HepG2 (cell line): Measurements from ENCODE around the gene CPEB4. TPM values are rescaled to one million over a fixed set of nuclear protein-coding genes. Genes with fewer than 3 reads are reported as not detected.

Experiments used
- CBX5 ChIP-seq: sonication (generic); formaldehyde crosslinking; IDR thresholded peaks from 2 replicates; pipeline ENCODE4 v1.4.0; 2020; ENCODE audit warnings: missing genetic modification reagents, borderline replicate concordance
- polyA plus RNA-seq, 8 experiments: library from polyadenylated mRNA; depleted of rRNA in 3 of 8; stranded (reverse) in 7 of 8; unstranded in 1 of 8; fragments of >200 nt; fragmentation: Illumina TruSeq in 4 of 8; extraction: Trizol in 4 of 8; gene quantifications; 2 replicates each; pipeline versions ENCODE4 v1.2.1 to v1.2.3, GENCODE V29; 2011 to 2016; ENCODE audit warnings: low read depth in 4 of 8, missing spikeins in 1 of 8, mixed read lengths in 1 of 8; ENCODE audit not compliant: insufficient read depth in 1 of 8
- total RNA-seq, 5 experiments: library from RNA; depleted of rRNA; stranded (reverse); fragments of >200 nt; fragmentation: Illumina TruSeq; extraction: Trizol; gene quantifications; 2 replicates each; pipeline ENCODE4 v1.2.3, GENCODE V29; 2016; ENCODE audit warnings: low read depth in 1 of 5
- TF ChIP-seq, protein P1 (sequence below): sonication (generic); formaldehyde crosslinking; conservative IDR thresholded peaks from 2 replicates; pipeline ENCODE4 v1.4.0; 2020; ENCODE audit warnings: missing genetic modification reagents
- TF ChIP-seq, protein P2 (sequence below): sonication (generic); formaldehyde crosslinking; IDR thresholded peaks from 2 replicates; pipeline ENCODE4 v1.4.0; 2020; ENCODE audit warnings: missing genetic modification reagents
- TF ChIP-seq, protein P3 (sequence below), 2 experiments: sonication (generic) in 1 of 2; formaldehyde crosslinking in 1 of 2; IDR thresholded peaks; 2 replicates each; pipeline versions ENCODE4 v1.4.0 to v1.6.1; 2018 to 2020; ENCODE audit warnings: missing genetic modification reagents in 2 of 2, borderline replicate concordance in 1 of 2, low read depth in 1 of 2, mild to moderate bottlenecking in 1 of 2, missing biosample characterization in 1 of 2
- TF ChIP-seq, protein P4 (sequence below): sonication (generic); formaldehyde crosslinking; IDR thresholded peaks from 2 replicates; pipeline ENCODE4 v1.4.0; 2020; ENCODE audit warnings: mild to moderate bottlenecking, missing genetic modification reagents
- TF ChIP-seq, protein P5 (sequence below): sonication (generic); formaldehyde crosslinking; IDR thresholded peaks from 2 replicates; pipeline ENCODE4 v1.4.0; 2020; ENCODE audit warnings: mild to moderate bottlenecking, missing genetic modification reagents
- TF ChIP-seq, protein P6 (sequence below): sonication (generic); formaldehyde crosslinking; IDR thresholded peaks from 2 replicates; pipeline ENCODE4 v1.4.0; 2020; ENCODE audit warnings: missing genetic modification reagents, borderline replicate concordance
- TF ChIP-seq, protein P7 (sequence below), 2 experiments: sonication (generic) in 1 of 2; formaldehyde crosslinking in 1 of 2; IDR thresholded peaks; 2 replicates each; pipeline versions ENCODE4 v1.5.1 to v1.6.1; 2011 to 2020; ENCODE audit warnings: borderline replicate concordance in 1 of 2, low read depth in 1 of 2, low read length in 1 of 2, mild to moderate bottlenecking in 1 of 2, missing genetic modification reagents in 1 of 2, moderate library complexity in 1 of 2

CPEB4 gene
- total and polyA plus RNA-seq, 2 of the 13 experiments (the other 11 are each of a cell fraction or from before 2014, with no cell fraction given) = 7.7 to 26.7 TPM

DNA sequence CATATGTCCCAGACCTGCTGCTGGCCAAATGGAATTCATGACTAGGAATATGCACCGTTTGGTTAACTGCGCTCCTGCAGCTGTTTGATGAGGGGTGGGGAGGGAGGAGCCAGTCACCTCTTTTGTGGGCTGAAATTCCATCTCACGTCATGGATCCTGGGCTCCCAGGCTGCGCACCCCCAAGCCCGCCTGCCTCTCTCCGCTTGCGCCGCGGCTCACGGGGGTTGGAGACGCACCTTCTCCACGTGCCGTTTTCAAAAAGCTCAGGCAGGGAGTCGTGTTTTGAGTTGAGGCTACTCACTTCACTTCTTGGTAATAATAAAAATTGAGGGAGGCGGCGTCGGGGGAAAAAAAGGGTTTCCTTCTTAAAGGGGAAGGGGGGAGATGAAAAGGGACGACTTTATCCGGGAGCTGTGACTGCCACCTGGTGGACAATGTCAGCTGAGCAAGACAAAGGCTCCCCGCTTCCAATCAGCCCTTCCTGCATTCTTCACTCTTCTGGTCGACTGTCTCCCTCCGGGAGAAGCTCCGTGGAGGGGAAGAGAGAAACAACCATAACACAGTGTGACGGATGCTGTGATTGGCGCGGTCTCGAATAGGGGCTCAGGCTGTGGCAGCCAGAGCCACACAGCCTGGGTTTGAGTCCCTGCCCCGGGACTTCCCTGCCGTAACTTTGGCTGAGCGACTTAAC is 84.9 kb downstream of the CPEB4 start (continued):
- TF ChIP-seq, protein P1, sequence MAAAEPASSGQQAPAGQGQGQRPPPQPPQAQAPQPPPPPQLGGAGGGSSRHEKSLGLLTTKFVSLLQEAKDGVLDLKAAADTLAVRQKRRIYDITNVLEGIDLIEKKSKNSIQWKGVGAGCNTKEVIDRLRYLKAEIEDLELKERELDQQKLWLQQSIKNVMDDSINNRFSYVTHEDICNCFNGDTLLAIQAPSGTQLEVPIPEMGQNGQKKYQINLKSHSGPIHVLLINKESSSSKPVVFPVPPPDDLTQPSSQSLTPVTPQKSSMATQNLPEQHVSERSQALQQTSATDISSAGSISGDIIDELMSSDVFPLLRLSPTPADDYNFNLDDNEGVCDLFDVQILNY = no peak
- TF ChIP-seq, protein P2, sequence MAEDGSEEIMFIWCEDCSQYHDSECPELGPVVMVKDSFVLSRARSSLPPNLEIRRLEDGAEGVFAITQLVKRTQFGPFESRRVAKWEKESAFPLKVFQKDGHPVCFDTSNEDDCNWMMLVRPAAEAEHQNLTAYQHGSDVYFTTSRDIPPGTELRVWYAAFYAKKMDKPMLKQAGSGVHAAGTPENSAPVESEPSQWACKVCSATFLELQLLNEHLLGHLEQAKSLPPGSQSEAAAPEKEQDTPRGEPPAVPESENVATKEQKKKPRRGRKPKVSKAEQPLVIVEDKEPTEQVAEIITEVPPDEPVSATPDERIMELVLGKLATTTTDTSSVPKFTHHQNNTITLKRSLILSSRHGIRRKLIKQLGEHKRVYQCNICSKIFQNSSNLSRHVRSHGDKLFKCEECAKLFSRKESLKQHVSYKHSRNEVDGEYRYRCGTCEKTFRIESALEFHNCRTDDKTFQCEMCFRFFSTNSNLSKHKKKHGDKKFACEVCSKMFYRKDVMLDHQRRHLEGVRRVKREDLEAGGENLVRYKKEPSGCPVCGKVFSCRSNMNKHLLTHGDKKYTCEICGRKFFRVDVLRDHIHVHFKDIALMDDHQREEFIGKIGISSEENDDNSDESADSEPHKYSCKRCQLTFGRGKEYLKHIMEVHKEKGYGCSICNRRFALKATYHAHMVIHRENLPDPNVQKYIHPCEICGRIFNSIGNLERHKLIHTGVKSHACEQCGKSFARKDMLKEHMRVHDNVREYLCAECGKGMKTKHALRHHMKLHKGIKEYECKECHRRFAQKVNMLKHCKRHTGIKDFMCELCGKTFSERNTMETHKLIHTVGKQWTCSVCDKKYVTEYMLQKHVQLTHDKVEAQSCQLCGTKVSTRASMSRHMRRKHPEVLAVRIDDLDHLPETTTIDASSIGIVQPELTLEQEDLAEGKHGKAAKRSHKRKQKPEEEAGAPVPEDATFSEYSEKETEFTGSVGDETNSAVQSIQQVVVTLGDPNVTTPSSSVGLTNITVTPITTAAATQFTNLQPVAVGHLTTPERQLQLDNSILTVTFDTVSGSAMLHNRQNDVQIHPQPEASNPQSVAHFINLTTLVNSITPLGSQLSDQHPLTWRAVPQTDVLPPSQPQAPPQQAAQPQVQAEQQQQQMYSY = no peak
- TF ChIP-seq, protein P3, sequence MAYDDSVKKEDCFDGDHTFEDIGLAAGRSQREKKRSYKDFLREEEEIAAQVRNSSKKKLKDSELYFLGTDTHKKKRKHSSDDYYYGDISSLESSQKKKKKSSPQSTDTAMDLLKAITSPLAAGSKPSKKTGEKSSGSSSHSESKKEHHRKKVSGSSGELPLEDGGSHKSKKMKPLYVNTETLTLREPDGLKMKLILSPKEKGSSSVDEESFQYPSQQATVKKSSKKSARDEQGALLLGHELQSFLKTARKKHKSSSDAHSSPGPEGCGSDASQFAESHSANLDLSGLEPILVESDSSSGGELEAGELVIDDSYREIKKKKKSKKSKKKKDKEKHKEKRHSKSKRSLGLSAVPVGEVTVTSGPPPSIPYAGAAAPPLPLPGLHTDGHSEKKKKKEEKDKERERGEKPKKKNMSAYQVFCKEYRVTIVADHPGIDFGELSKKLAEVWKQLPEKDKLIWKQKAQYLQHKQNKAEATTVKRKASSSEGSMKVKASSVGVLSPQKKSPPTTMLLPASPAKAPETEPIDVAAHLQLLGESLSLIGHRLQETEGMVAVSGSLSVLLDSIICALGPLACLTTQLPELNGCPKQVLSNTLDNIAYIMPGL (CRISPR knock-in tag; IDR thresholded peaks at IDR 0.05; ENCODE audit: borderline replicate concordance in 1 of 2, low read depth in 1 of 2) = peak; percentile 62 to 80
- TF ChIP-seq, protein P4, sequence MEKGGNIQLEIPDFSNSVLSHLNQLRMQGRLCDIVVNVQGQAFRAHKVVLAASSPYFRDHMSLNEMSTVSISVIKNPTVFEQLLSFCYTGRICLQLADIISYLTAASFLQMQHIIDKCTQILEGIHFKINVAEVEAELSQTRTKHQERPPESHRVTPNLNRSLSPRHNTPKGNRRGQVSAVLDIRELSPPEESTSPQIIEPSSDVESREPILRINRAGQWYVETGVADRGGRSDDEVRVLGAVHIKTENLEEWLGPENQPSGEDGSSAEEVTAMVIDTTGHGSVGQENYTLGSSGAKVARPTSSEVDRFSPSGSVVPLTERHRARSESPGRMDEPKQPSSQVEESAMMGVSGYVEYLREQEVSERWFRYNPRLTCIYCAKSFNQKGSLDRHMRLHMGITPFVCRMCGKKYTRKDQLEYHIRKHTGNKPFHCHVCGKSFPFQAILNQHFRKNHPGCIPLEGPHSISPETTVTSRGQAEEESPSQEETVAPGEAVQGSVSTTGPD (CRISPR knock-in tag) = no peak
- TF ChIP-seq, protein P5, sequence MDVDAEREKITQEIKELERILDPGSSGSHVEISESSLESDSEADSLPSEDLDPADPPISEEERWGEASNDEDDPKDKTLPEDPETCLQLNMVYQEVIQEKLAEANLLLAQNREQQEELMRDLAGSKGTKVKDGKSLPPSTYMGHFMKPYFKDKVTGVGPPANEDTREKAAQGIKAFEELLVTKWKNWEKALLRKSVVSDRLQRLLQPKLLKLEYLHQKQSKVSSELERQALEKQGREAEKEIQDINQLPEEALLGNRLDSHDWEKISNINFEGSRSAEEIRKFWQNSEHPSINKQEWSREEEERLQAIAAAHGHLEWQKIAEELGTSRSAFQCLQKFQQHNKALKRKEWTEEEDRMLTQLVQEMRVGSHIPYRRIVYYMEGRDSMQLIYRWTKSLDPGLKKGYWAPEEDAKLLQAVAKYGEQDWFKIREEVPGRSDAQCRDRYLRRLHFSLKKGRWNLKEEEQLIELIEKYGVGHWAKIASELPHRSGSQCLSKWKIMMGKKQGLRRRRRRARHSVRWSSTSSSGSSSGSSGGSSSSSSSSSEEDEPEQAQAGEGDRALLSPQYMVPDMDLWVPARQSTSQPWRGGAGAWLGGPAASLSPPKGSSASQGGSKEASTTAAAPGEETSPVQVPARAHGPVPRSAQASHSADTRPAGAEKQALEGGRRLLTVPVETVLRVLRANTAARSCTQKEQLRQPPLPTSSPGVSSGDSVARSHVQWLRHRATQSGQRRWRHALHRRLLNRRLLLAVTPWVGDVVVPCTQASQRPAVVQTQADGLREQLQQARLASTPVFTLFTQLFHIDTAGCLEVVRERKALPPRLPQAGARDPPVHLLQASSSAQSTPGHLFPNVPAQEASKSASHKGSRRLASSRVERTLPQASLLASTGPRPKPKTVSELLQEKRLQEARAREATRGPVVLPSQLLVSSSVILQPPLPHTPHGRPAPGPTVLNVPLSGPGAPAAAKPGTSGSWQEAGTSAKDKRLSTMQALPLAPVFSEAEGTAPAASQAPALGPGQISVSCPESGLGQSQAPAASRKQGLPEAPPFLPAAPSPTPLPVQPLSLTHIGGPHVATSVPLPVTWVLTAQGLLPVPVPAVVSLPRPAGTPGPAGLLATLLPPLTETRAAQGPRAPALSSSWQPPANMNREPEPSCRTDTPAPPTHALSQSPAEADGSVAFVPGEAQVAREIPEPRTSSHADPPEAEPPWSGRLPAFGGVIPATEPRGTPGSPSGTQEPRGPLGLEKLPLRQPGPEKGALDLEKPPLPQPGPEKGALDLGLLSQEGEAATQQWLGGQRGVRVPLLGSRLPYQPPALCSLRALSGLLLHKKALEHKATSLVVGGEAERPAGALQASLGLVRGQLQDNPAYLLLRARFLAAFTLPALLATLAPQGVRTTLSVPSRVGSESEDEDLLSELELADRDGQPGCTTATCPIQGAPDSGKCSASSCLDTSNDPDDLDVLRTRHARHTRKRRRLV (CRISPR knock-in tag) = no peak
- TF ChIP-seq, protein P6, sequence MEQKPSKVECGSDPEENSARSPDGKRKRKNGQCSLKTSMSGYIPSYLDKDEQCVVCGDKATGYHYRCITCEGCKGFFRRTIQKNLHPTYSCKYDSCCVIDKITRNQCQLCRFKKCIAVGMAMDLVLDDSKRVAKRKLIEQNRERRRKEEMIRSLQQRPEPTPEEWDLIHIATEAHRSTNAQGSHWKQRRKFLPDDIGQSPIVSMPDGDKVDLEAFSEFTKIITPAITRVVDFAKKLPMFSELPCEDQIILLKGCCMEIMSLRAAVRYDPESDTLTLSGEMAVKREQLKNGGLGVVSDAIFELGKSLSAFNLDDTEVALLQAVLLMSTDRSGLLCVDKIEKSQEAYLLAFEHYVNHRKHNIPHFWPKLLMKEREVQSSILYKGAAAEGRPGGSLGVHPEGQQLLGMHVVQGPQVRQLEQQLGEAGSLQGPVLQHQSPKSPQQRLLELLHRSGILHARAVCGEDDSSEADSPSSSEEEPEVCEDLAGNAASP (CRISPR knock-in tag) = peak; percentile 44
- TF ChIP-seq, protein P7, sequence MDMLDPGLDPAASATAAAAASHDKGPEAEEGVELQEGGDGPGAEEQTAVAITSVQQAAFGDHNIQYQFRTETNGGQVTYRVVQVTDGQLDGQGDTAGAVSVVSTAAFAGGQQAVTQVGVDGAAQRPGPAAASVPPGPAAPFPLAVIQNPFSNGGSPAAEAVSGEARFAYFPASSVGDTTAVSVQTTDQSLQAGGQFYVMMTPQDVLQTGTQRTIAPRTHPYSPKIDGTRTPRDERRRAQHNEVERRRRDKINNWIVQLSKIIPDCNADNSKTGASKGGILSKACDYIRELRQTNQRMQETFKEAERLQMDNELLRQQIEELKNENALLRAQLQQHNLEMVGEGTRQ (IDR thresholded peaks at IDR 0.05; ENCODE audit: low read depth, low read length) = no peak
- TF ChIP-seq, protein P7 (CRISPR knock-in tag; IDR thresholded peaks at IDR 0.05; ENCODE audit: borderline replicate concordance) = no peak
- no peak for TF ChIP-seq CBX5
